GM18909 (cell line): ENCODE measurements around the gene KLF13.

Experiments used
- ATAC-seq: cut with Tn5 transposase; IDR thresholded peaks from one replicate; pipeline ENCODE4 v1.9.1; 2021; ENCODE audit warnings: mild to moderate bottlenecking; ENCODE audit not compliant: unreplicated experiment, poor library complexity

The KLF13 gene

DNA sequence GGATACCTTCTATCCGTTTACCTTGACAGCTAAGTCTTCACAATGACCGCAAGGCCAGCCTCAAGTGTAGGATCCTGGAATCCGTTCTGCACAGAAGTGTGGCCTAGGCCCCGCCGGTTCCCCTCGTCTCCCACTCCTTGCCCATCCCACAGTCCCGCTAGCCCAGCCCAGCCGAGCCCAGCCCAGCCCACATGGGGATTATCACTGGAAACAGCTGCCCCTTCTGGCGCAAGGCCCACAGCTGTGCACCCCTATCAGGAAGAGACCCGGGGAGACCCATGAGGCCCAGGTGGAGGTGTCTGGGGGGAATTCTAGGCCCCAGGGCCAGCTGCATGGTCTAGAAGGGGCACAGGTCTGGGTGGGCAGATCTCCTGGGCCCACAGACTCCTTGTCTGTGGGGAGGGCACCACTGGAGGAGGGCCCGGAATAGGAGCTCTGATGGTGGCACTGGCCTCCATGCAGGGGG lies 27.9 kb upstream of the KLF13 start:
- ATAC-seq, result no peak

DNA sequence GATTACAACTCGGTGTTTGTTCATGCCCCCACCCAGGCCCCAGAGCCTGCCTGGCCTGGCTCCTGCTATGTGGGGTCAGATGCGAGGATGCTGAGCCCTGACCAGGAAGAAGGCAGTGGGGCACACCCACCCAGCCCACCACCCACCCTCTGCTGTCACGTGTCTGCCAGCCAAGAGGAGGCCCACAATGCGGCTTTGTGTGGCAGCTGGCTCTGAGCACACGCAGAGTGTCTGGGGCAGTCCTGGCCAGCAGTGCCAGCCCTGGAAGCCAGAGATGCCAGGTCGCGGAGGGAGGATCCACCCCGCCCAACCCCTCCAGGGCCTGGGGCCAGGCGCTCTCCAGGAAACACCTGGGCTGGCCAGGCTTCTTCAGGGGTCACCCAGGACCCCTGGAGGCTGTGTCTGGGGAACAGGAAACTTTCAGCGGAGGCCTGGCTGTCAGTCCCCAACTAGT lies 26.4 kb upstream of the KLF13 start:
- no peak for ATAC-seq

DNA sequence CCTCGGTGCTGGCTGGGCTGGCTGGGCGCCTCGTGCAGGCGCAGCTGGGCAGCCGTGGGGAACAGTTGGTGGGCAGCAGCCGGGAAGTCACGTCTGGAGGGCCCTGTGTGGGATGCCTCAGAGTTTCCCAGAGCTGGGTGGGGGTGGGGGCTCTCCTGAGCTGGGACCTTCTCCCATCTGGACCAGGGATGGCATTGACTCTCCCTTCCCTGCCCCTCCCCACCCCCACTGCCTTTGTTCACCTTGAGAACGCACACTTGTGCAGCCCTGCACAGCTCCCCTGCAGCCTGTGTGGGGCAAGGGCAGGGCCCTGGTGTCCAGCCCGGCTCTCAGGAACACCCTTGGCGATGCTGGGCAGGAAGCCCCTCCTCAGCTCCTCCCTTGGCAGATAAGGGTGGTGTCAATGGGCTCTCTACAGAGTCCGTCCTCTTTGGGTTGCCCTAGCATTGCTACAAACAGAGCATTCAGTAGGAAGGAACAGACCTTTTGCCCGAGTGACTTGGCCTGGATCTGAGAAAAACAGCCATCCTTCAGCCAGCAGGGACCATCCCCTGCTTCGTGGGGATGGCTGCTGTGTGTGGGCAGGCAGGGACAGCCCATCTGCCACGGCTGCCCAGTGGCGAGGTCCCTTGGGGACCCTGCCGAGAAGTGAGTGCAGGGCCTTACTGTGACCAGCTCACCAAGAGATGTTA lies 25.5 kb upstream of the KLF13 start:
- no peak for ATAC-seq

DNA sequence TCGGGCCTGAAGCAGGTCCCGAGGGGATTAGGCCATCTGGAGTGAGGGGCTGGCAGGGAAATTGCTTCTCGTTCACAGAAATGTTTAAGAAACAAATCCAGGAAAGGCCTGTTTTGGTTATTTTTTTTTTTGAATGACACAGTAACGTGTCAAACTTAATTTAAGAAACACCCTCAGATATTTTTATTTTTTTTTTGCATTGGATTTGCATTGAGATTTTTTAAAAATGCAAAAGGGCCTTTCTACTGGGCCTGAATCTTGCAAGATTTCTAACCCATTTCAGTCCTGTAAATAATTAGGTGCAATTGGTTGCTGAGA lies 25.0 kb upstream of the KLF13 start:
- no peak for ATAC-seq

DNA sequence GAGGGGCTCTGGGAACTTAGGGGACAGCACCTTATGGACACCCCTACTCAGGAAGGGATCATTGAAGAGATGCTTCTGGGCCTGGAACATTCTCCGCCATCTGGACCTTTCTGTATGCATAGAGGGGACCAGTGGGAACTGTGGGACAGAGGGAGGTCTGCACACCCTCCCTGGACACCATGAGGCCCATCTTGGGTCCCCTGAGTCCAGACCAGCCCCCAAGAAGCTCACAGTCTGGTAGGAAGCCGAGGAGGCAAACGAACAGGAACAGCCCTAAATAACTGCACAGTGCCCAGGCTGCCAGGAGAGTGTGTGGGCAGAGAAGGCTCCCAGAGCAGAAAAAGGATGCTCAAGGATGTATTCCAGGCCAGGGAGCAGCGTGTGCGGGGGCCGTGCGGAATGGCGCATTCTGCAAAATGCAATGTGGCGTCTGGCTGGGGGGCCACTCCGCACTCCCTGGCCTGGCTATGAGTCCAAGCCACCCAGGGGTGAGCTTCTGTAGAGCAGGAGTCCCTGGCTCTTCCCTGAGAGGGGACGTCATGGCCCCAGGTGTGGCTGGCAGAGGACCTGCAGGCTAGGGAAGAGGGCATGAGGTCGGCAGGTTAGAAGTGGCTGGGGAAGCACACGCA lies 24.5 kb upstream of the KLF13 start:
- no peak for ATAC-seq

DNA sequence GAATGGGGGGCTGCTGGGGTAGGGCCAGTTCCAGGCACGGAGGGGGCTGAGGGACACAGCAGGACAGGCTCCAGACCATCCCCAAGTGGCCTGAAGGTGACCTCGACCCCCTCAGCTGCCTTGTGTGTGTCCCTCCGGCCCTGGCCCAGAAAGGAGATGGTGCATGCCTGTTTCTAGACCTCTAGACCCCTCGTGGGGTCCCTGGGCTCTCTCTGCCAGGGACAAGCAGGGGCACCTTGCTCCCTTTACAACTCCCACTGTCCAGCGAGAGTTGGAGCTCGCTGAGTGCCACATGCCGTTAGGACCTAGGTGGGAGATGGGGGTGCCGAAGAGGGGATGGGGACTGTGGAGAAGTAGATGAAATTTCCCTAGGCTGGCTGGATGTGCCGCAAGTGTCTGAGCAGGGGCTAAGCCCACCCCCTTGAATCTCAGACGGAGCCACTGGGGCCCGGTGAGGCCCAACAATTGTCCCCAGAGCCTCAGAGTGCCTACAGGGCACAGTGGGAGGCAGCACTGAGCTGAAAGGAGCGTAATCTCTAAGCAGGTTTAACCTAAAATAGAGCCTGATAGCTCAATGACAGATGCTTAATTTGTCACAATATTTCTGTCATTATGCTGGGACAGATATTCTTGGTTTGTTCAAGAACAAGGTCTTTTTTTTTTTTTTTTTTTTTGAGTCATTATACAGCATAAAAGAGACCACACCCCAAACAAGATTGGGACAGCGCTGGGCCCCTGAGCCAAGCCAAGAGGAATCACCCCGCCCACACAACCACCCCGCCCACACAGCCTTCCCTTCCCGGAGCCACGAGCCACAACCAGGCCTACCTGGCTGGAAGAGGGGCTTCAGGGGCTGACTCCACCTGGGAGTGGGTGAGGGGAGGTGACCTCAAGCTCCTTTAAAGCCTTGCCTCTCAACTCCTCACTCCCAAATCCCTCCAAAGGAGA lies 23.6 kb upstream of the KLF13 start:
- ATAC-seq, result no peak

DNA sequence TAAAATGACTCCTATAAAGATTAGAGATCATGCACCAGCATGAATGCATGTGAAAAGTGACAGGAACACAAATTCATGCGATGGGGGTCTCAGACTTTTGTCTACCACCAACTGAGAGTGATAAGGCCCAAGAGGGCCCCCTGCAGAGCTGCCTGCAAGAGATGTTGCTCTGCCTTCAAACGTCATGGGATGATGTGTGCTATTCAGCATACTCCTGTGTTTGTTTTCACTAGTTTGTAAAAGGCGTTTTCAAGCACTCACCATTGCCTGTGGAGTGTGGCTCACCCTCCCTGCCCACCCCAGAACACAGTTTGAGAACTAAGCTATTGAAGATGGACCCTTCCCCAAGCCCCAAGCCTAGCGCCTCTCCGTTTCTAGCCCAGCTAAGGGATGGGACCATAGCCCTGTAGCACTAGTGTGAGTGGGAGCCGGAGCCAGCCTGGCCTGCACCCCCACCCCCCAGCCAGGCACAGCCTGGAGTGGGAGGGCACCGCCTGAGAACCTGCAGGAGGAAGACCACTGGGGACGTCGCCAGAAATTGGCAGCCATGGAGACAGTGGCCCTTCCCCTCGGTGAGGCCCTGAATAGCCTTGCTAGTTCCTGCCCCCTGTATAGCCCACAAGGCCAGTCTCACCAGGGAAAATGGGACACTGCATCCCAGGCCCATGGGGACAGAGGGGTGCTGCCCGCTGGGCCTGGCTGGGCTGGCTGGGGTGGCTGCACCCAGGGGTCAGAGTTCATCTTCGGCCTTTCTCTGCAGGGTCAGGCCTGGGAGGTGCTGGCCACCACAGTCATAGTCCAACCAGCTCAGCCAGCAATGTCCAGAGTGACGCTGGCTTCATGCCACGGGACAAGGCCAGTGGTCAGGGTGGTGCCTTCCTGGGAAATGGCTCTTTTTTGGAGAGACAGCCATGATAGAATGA lies 22.6 kb upstream of the KLF13 start:
- no peak for ATAC-seq

DNA sequence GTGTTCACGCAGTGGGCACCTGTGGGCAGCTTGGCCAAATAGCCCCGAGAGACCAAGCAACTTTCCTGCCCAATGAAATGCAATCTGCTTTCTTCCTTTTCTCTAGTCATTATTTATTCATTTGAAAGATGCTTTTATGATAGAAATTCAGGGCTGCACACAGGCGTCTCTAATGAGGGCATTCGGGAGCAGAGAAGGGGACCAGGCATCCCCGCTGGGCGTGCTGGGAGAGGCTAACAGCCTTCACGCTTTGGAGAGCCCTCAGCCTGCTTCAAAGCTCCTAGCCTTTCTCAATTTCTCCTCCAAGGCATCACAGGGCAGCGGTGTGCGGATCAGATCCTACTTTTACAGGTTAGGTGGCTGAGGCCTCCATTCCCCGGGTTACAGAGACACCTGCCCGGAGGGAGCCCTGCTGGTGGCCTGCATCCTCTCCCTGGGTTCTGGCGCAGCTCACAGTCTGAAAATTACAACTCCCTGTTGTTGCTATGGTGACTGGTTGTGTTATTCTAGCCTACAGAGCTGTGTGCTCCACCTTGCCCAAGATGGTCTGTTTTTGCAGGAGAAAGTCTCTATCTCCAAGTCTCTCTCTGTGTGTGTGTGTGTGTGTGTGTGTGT lies 21.8 kb upstream of the KLF13 start:
- ATAC-seq, result no peak

DNA sequence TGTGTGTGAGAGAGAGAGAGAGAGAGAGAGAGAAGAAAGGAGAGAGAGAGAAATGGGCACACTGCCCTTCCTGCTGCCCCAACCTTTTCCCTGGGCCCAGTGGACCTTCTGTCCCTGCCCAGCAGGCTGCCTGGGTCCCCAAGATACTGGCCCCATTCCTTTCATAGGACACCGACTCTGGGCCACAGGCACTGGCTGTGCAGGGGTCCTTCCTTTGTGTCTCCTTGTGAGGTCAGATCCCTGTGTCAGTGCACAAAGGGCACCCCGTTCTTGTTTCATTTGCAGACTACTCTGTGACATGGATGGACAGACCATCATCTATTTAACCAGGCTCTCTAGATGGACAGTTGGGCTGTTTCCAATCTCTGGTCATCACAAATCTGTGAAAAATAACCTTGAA lies 21.3 kb upstream of the KLF13 start:
- ATAC-seq, result no peak

DNA sequence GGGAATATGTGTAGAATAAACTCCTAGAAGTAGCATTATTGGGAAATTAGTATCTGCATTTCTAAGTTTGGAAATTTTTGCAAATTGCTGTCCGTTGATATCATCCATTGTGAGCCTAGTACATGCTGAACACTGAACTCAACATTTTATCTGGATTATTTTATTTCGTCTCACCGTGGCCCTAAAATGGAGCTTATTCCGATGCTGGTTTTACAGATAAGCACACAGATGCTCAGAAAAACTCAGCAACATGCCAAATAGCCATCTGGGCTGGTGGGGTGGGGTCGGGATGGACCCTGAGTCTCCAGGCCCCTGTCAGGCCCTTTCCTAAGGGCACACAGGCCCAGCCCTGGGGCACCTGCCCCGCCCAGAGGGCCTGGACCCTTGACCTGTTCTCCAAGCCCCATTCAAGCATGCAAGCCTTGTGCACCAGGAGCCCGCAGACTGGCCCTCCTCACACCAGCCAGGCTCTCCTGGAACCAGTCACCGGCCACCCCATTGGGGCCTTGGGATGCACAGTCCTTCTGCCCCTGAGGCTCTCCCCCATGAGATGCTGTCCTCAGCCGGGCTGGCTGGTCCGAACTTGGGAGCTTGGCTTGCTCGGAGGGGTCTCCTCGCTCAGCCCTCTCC lies 20.7 kb upstream of the KLF13 start:
- no peak for ATAC-seq

DNA sequence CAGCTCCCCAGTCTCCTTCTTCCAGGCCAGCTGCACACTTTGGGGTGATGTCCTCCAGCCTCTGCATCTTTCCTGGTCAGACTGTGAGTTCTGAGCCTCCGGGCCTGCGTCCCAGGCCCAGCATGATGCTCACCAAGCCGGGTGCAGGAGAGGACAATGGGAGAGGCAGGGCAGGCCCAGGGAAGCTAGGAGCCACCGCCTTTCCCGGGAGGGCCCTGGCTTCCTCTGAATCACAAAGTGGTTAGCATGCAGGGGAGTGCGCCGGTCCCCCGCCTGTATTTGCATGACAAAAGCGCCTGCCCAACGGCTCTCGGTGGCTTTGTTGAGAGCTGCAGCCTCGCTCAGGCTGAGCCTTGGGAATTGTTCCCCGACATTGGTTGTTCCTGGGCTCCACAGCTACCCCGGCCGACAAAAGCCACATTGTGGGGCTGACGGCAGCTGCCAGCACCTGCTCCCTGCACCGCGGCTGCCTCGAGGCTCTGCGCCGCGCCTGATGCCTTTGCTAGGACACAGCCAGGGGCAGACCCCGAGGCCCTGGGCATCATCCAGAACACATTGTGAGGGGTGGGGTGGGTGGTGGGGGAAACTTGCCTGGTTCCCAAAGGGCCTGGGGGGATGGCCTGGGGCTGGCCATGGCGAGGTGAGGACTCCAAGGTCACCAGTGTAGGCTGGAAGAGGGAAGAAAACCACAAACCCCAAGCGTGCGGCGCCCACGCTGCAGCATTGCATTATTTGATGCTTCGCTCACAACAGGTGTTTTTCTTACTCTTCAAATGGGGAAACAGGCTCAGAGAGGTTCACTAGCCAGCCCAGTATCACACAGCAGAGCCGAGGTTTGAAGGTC lies 20.0 kb upstream of the KLF13 start:
- no peak for ATAC-seq

DNA sequence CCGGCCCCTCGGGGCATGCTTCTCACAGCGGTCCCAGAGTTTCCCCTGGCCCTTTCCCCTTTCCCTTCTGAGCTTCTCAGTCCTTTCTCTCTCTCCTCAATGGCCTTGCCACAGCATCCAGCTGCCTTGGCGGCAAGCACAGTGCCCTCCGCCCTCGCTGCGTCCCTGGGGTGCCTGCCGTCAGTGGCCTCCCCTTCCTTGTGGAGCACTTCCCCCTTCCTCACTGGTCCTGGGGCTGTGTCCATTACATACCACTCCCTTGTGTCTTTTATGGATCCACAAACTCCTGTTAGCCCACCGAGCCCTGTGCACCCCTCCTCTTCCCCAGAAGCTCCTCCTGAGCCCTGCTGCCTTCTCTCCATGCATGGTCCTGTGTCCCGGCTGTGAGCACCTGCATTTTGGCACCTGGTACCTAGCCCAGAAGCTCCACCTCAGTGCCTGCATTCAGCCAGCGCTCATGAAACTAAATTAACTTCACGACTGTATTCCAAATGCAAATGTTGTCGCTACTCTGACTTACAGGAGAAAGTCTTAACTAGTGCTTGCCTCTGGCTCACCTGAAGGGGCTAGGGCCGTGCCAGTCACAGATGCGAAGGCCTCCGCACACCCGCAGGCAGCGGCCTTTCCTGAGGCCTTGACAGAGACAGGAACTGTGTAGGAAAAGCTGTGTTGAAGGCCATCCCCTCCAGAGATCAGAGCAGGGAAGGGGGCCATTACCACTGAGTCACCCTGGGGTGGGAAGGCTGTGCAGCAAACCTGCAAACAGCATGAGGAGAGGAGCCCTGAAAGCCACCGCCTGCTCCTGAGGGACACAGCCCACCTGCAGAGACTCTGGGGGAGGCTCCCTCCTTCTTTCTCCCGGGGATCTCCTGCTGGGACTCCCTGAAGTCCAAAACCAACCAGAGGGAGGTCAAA lies 19.1 kb upstream of the KLF13 start:
- ATAC-seq, result no peak

DNA sequence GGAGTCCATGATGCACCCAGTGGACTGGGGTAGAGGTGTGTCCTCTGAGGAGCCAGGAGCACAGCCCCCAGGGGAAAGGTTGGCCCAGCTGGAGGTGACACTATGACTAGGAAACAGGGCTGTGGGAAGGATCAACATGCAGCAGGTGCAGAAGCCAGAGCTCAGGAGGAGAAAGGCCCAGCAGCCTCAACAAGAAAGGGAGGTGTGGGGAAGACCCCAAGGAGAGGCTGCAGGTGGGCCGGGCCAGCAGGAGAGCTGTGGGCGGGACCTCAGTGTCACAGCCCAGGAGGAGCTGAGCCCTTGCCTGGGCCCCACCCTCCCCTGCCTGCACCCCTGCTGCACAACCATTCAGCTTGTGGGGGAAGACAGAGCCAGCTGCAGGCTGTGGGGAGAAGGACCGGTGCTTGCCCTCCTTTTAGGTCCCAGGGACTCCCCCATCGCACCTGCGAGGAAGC lies 18.4 kb upstream of the KLF13 start:
- ATAC-seq, result no peak

DNA sequence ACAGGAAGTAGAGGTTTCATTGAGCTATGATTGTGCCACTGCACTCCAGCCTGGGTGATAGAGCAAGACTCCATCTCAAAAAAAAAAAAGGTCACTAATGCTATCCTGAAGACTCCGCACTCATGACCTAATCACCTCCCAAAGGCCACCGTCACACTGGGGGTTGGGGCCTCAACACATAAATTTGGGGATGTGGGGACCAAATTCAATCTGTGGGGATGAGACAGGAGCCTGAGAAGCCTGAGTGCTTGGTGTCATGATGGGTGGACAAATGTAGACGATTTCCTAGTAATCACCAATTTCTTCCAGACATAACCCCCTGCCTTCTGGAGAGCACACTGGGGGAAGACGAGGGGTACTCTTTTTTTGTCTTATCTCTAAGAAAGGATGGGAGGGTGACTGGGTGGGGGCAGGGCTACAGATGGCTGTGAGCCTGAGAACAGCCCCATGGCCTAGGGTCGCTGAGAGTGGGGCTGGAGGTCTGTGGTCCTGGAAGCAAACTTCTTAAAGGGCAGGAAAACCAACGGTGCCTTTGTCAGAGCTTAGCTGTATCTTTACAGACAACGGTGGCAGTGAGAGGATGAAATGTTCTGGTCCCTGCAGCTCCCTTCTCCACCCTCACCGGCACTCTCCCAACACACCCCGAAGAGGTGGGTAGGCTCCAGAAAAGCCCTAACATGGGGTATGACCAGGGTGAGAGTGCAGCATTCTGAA lies 16.6 kb upstream of the KLF13 start:
- ATAC-seq, result no peak

DNA sequence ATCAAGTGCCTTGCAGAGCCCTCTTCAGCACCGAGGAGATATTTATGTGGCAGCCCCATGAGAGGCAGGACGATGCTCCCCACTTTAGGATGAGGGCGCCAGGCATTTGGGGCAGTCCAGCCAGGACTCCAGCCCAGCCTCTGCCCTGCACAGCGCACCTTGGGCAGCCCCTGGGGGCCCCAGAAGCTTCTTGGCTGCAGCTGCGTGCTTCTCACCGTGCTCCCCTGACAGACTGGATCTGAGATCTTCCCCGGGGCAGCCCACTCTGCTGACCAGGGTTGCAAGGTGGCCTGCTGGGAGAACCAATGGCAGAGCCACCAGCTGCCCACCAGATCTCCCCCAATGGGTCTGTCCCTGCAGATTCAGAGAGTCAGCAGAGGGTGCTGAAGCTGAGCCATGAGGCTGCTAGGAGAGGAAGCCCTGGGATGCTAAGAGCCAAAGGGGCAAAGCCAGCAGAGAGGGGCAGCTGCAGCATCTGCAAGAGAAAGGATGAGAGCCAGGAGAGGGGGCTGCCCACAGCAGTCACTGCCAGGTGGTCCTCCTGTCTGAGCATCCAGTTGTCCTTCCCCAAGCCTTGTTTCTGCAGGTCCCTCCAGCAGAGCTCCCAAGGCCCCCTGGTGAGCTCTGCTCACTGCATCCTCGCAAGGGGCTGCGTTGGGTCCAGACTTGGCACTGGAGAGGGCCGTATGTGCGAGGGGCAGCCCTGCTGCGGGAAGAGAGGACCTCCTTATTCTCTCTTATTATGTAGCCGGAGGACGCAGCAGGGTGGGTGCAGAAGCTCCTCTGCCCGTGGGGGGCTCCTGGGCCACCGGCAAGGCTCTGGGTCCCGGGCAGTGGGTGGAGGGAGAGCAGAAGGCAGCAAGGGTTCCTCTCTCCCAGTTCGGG lies 14.7 kb upstream of the KLF13 start:
- ATAC-seq, result no peak

DNA sequence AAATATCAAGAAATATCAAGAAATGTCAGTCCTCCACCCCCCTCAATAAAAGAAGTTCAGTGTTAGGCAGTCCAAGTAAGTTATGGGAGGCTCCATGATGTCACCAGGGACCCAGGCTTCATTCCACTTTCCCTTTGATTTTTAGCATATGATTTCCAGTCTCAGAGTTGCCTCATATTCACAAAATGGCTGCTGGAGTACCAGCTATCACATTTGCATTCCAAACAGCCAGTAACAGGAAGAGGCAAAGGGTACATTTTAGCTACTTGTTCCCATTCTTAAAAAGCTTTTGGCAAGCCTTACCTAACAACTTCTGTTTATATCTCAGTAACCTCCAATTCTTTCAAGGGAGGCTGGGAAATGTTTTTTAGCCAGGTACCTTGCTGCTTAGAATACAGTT lies 13.4 kb upstream of the KLF13 start:
- no peak for ATAC-seq
